Loucy (cell line): ENCODE measurements around the gene SEC31B.

Source experiments
- EZH2phosphoT487 ChIP-seq: fragments of 200-600 bp; IDR thresholded peaks from 2 replicates; pipeline ENCODE4 v1.6.1; 2018; ENCODE audit warnings: antibody characterized with exemption, mild to moderate bottlenecking, moderate library complexity, borderline replicate concordance
- TF ChIP-seq, protein P1 (sequence below): fragments of 200-600 bp; sonication (generic); conservative IDR thresholded peaks from 2 replicates; pipeline ENCODE4 v1.5.1; 2014; ENCODE audit warnings: mild to moderate bottlenecking, antibody characterized with exemption, low read length

DNA sequence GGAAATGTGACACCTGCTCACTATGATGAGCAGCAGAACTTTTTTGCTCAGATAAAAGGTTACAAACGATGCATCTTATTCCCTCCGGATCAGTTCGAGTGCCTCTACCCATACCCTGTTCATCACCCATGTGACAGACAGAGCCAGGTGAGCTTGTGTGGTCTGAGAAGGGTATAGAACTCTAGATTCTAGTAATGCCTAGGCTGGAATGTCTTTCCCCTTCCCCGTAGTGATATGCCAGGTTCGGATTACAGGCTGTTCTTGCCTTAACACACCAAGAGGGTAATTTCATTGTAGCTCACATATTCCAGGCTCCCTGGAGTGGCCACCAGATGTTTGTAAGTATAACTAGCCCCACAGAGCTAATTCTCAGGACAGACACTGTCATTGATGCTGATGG lies 25.3 kb upstream of the SEC31B start:
- TF ChIP-seq, protein P1, sequence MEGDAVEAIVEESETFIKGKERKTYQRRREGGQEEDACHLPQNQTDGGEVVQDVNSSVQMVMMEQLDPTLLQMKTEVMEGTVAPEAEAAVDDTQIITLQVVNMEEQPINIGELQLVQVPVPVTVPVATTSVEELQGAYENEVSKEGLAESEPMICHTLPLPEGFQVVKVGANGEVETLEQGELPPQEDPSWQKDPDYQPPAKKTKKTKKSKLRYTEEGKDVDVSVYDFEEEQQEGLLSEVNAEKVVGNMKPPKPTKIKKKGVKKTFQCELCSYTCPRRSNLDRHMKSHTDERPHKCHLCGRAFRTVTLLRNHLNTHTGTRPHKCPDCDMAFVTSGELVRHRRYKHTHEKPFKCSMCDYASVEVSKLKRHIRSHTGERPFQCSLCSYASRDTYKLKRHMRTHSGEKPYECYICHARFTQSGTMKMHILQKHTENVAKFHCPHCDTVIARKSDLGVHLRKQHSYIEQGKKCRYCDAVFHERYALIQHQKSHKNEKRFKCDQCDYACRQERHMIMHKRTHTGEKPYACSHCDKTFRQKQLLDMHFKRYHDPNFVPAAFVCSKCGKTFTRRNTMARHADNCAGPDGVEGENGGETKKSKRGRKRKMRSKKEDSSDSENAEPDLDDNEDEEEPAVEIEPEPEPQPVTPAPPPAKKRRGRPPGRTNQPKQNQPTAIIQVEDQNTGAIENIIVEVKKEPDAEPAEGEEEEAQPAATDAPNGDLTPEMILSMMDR: no peak
- TF ChIP-seq EZH2phosphoT487: no peak
